HTR-8/SVneo (cell line): Measurements from ENCODE around the gene OPCML.

Experiments used
- DNase-seq: peaks from one replicate; pipeline ENCODE4 v3.0.0; 2011; ENCODE audit warnings: low spot score, mixed read lengths; ENCODE audit not compliant: insufficient read length
- FAIRE-seq: peaks from 2 replicates; lab custom pipeline; 2011; peaks lifted over from hg19 to GRCh38; lab: Jason Lieb, UNC

The OPCML gene

GRCh38 chr11:133383201-133383600, 149.1 kb downstream of the OPCML start:
- no peak for FAIRE-seq
- no peak for DNase-seq

DNA sequence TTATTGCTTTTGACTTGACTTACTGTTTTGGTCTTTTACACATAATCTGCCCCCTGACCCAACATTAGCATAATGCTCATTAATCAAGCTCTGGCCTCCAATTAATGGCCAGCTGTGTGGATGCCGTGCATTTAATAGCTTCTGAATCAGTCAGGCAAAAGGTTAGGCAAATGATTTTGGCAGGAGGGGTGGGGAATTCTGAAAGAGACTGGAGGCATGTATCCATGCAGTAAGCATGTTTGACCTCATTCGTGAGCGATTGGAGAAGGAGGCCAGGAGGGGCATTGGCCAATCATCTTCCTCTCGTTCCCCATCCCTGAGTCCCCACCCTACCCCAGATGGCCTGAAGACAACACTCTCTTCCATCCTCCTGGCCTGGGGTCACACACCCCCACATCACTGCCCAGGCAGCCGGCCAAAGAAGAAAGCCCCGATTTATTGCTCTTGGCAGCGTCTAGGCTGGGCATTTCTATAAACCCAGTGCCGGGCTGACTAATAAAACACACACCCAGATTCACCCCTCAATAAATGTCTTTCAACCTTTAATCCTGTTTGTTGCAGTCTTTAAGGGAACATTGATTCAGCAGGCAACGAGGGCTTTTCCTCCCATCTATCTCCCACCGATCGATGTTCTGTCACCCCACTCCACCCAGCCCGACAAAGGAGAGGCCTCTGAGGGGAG, 150.0 kb downstream of the OPCML start:
- DNase-seq, result no peak
- no peak for FAIRE-seq

DNA sequence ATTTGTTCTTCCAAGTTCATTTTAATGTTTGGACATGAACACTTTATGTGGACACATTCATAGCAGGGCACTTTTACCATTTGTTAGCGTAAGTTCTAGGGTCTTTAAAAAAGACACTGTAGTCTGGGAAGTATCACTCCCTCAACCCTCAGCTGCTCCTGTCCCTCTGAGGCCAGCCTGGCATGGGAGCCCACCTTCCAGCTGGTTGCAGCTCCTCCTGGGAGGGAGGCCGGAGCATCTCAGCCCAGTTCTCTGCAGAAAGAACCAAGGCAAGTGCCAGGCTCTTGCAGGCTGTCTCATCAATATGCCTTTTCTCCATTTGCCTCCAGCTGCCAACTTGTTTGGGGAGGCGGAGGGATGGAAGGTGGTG, 150.6 kb downstream of the OPCML start:
- FAIRE-seq, result no peak
- no peak for DNase-seq

GRCh38 chr11:133366147-133366546, 166.2 kb downstream of the OPCML start:
- DNase-seq (no peak), FAIRE-seq (no peak)

DNA sequence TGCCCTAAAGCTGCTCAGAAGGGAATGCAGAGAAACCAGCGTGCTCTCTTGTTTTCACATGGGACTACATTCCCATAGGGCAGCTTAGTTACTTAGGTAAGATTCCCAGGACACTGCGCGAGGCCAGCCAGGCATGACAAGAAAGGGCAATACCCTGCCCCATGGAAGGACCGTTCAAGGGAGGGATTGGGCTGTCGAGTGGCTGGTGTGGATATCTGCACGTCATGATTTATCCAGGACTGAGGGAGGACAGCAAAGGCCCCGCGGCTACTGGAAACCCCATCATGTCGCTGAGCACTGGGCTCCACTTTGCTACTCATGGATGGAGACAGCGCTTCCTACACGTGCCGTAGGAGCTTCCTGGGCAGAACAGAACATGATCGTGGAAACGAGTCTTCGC, 169.4 kb downstream of the OPCML start:
- FAIRE-seq, result no peak
- no peak for DNase-seq

- DNase-seq, result no peak
- no peak for FAIRE-seq
Observed at GRCh38 chr11:133362156-133362555, 170.1 kb downstream of the OPCML start.

GRCh38 chr11:133361689-133361994, 170.7 kb downstream of the OPCML start:
- DNase-seq (no peak), FAIRE-seq (no peak)

DNA sequence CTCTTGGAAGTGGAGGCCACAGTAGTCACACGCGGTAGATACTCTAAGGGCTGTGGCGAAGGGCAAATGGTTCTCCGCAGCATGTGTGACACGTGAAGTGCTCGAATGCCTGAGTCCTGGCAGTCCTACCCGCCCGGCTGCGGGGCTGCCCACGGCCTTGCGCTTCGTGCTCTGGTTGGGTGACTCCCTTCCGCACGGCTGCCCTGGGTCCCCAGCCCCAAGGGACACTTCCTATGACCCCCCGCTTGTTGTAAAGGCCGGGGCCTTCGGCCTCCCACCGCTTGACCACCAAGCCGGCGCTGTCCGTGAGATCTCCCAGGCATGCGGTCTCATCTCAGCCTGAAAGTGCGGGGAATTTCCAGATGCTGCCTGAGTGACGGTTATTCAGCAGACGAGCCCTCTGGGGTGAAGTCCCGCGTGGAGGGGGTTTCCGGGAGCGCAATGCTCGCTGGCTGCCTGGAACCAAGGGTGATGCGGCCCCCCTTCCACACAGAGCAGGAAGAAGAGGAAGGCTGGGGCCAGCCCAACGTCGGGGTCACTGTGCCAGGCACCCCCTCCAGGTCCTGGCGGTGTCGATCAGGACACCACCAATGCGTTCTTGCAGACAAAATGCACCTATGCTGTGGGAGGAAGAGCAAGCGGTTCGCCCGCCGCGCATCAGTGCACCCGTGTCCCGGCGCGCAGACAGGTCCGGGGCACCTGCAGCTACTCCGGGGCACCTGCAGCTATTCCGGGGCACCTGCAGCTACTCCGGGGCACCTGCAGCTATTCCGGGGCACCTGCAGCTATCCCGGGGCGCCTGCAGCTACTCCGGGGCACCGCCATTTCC, 171.2 kb downstream of the OPCML start:
- DNase-seq (no peak), FAIRE-seq (no peak)

GRCh38 chr11:133355095-133355494, 177.2 kb downstream of the OPCML start:
- DNase-seq, result no peak
- FAIRE-seq, result no peak

GRCh38 chr11:133354069-133354468, 178.2 kb downstream of the OPCML start:
- DNase-seq (no peak), FAIRE-seq (peak; percentile 94)

- FAIRE-seq (no peak), DNase-seq (no peak)
Observed at GRCh38 chr11:133350045-133350444, 182.3 kb downstream of the OPCML start.

DNA sequence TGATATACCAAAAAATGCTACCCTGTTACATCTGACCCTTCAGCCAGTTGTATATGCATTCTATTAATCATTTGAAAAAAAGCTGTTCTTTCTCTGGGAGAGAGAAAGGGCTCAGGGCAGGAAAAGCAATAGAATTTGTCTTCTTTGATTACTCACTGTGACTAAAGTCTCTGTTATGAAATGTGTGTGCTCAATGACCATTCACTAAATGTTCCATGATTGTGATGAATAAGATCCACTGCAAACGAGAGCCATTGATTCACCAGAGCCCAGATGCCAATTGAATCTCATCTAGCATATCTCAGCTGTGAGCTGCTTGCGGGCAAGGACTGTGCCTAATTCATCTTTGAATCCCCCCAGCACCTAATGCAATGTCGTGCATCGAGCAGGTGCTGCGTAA, 184.3 kb downstream of the OPCML start:
- no peak for FAIRE-seq
- DNase-seq, result no peak

GRCh38 chr11:133346137-133346536, 186.2 kb downstream of the OPCML start:
- no peak for FAIRE-seq
- DNase-seq, result no peak

- FAIRE-seq, result no peak
- DNase-seq, result no peak
Observed at GRCh38 chr11:133343951-133344350, 188.3 kb downstream of the OPCML start.

GRCh38 chr11:133339495-133340140, 192.7 kb downstream of the OPCML start:
- no peak for DNase-seq
- FAIRE-seq, result no peak

DNA sequence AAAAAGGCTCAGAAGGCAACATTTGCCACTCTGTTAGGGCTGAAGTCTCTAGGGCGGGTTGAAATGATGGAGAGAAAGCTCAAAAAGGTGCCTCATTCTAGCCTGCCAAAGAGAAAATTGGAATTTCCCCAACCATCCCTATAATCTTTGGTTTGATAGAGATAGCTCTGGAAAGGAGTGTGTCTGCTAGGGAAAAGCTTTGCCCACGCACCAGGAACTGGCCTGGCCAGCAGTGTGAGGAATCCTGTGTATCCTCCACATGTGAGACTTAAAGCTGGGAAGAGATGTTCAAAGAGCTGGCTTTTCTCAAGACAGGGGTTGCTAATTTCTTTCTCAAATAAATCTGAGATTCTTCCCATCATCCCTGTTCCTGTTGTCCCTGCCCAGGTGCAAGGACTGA, 193.7 kb downstream of the OPCML start:
- FAIRE-seq (no peak), DNase-seq (no peak)

GRCh38 chr11:133337951-133338418, 194.3 kb downstream of the OPCML start:
- FAIRE-seq (no peak), DNase-seq (no peak)

GRCh38 chr11:133337193-133337592, 195.1 kb downstream of the OPCML start:
- FAIRE-seq (no peak), DNase-seq (no peak)

DNA sequence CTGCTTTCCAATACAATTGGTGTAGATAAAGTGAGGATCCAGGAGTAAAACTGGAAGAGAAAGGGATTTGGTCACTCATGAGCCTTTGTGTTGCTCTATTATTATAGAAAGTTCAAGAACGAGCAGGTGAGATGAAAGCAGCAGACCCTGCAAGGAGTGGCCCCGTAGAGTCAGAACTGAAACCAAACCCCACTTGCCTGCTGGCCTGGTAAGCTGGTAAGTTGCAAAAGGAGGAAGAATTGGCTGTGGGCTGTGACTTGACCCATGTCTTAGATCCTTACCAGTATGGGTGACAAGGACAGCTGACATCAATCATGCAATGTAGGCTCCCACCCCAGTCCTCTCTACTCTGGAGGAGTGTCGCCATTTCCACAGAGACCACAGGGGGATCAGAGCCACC, 201.3 kb downstream of the OPCML start:
- DNase-seq (no peak), FAIRE-seq (no peak)

- FAIRE-seq, result no peak
Observed at GRCh38 chr11:133326849-133327248, 205.5 kb downstream of the OPCML start.

GRCh38 chr11:133326332-133326731, 206.0 kb downstream of the OPCML start:
- no peak for DNase-seq
- FAIRE-seq, result no peak

More at GRCh38 chr11:133326849-133327248, 205.5 kb downstream of the OPCML start:
- DNase-seq, result no peak
